GM10248 (cell line): ENCODE data around the gene BRAP.
"Not testable (repeated sequence)": the region's sequence is repeated elsewhere in the genome, so short reads cannot be mapped to it uniquely, and the experiment has no call there.

Experiments
- CTCF ChIA-PET: fragments of 300-600 bp; sonication (Branson Sonifier 250); formaldehyde crosslinking; extraction: SDS; loops from one replicate; lab custom pipeline; 2021; ENCODE audit warnings: antibody characterized with exemption; lab: Yijun Ruan, JAX
- POLR2A ChIA-PET: fragments of 350-650 bp; sonication (Branson Sonifier 250); formaldehyde crosslinking; extraction: SDS; loops from one replicate; lab custom pipeline; 2020; ENCODE audit warnings: antibody characterized with exemption; lab: Yijun Ruan, JAX
- DNase-seq: peaks from one replicate; pipeline ENCODE4 v3.0.0; 2012; ENCODE audit errors: extremely low spot score
- TF ChIP-seq, protein P1 (sequence below): IDR thresholded peaks from 2 replicates; pipeline ENCODE4 v1.5.1; 2012; ENCODE audit warnings: mild to moderate bottlenecking, low read depth; ENCODE audit errors: extremely low read depth, missing control alignments, control extremely low read depth

BRAP gene

GRCh38 chr12:111655356-111655755, 30.4 kb downstream of the BRAP start:
- TF ChIP-seq, protein P1, sequence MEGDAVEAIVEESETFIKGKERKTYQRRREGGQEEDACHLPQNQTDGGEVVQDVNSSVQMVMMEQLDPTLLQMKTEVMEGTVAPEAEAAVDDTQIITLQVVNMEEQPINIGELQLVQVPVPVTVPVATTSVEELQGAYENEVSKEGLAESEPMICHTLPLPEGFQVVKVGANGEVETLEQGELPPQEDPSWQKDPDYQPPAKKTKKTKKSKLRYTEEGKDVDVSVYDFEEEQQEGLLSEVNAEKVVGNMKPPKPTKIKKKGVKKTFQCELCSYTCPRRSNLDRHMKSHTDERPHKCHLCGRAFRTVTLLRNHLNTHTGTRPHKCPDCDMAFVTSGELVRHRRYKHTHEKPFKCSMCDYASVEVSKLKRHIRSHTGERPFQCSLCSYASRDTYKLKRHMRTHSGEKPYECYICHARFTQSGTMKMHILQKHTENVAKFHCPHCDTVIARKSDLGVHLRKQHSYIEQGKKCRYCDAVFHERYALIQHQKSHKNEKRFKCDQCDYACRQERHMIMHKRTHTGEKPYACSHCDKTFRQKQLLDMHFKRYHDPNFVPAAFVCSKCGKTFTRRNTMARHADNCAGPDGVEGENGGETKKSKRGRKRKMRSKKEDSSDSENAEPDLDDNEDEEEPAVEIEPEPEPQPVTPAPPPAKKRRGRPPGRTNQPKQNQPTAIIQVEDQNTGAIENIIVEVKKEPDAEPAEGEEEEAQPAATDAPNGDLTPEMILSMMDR: no peak
- no peak for DNase-seq
- ChIA-PET POLR2A (no interaction called here), CTCF (interaction anchor here (1.7 kb wide), 1 partner anchor 158 kb away, joined by 3 read pairs; no protein-coding TSS in a partner anchor)

DNA sequence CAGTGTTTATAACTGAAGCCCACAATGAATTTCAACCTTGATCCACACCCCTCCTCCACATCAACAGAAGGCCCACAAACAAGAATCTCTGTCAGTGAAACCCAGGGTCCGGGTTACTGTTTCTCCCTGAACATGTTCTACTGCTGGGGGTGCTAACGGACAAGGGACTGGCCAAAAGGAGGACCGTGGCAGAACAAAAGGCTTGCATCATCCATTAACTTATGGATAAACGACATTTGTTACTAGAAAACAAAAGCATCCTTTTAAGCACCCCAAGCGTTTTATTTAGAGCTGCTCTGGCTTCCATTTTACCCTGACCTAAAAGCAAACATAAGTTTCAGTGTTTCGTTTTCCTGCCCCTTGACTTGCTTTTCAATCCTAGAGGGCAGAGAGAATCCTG, 32.2 kb downstream of the BRAP start:
- ChIA-PET POLR2A (no interaction called here), CTCF (interaction anchor here (0.7 kb wide), 1 partner anchor 10 kb away, joined by 3 read pairs; no protein-coding TSS in a partner anchor)
- TF ChIP-seq, protein P1: no peak
- no peak for DNase-seq

GRCh38 chr12:111652530-111652929, 33.2 kb downstream of the BRAP start:
- POLR2A ChIA-PET, DNase-seq: not testable (repeated sequence)
- CTCF ChIA-PET: interaction anchor here (0.7 to 1.3 kb wide), 3 partner anchors 8 to 89 kb away, joined by 3 read pairs; no protein-coding TSS in a partner anchor

GRCh38 chr12:111650912-111651311, 34.8 kb downstream of the BRAP start:
- ChIA-PET CTCF (no interaction called here), POLR2A (no interaction called here)
- TF ChIP-seq, protein P1: no peak
- peak; percentile 33 for DNase-seq

GRCh38 chr12:111645433-111645832, 40.3 kb downstream of the BRAP start:
- CTCF ChIA-PET: interaction anchor here (1.5 kb wide), 1 partner anchor 167 kb away, joined by 3 read pairs; no protein-coding TSS in a partner anchor
- no peak for DNase-seq
- TF ChIP-seq, protein P1: no peak
- POLR2A ChIA-PET: no interaction called here

DNA sequence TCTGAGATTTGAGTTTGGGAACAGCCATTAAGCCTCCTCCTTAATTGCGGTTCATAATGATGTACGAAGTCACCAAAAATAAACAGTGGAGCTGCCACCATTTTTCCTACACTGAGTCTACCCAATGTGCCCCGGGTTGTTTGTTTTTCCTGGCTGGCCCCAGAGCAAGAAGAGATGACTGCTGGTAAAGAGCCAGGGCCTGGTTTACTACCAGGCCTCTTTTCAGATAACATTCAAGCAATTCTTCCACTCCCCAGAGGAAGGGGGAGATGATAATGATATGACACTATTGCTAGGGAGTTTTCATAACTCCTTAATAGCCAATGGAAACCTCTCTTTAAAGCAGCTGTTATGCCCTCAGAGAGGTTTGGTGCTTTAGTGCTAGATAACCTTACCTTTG, 42.3 kb downstream of the BRAP start:
- CTCF ChIA-PET: interaction anchor here (1.3 kb wide), 1 partner anchor 10 kb away, joined by 3 read pairs; no protein-coding TSS in a partner anchor
- no peak for DNase-seq
- POLR2A ChIA-PET: no interaction called here
- TF ChIP-seq, protein P1: no peak

DNA sequence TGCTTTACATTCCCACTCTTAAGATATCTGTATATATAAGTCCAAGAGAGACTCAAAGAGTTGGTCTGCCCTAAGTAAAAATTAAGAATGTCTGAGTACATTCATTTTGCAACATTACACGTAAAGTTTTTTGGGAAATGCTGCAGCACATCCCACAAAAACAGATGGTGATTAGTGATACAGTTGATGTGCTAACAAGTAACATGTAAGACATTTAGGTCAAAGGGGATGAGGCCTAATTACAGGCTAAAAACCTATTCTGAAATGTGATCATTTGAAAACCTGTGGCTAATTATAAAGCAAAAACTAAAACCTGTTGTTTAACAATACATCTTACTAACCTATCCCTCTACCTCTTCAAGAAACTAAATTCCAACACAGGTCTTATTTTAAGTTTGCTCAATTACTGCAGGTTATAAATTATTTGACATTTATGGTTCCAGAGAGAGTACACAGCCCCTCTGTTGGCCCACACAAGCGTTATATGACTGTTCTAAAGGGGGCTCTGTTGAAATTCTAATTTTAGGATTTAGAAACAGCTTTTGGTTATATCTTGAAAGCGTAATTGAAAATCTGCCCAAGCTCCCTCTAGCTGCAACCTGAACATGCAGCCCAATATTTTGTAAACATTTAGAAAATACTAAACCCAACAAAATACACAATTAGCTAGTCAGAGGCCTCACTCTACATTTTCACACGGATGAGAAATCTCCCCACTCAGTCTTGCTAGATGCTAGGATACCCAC, 42.9 kb downstream of the BRAP start:
- POLR2A ChIA-PET: no interaction called here
- CTCF ChIA-PET: no interaction called here
- no peak for DNase-seq
- TF ChIP-seq, protein P1: no peak
